ENCODE measurements around the gene STOM. TPM values are rescaled to one million over a fixed set of nuclear protein-coding genes. Genes with fewer than 3 reads are reported as not detected.

STOM gene
- total and polyA plus RNA-seq, 2 of the 8 experiments (the other 6 are each of a cell fraction or from before 2014, with no cell fraction given) = 25.2 to 60.4 TPM

GRCh38 chr9:121354141-121354540, 15.9 kb downstream of the STOM start:
- Histone ChIP-seq H3K4me1 (replicated peaks in 1 of 4; ENCODE audit: control insufficient read depth in 3 of 4, insufficient read depth in 4 of 4, low read length in 3 of 4) (peaks cover 0 to 5% (median 0%) of the 10 kb centered on the region in 4 experiments; a peak in 1 of 7 replicates), H2BK12ac (ENCODE audit: low read depth, low read length) (no peak overlapping the region), H3K23me2 (ENCODE audit: low read depth, low read length) (no peaks in the 10 kb centered on the region; the same call in none of the 2 replicates), H3K79me1 (ENCODE audit: low read depth, low read length) (no peaks in the 10 kb centered on the region), H2AK5ac (ENCODE audit: low read depth, low read length) (no peak overlapping the region), H2BK15ac (ENCODE audit: low read length) (no peak overlapping the region), H3K23ac (ENCODE audit: insufficient read length) (no peak overlapping the region), H3K27ac (ENCODE audit: low read depth, low read length) (no peak overlapping the region), H3K27me3 (replicated peaks in 1 of 4; ENCODE audit: control insufficient read depth in 3 of 4, extremely low read depth in 1 of 4, insufficient read depth in 3 of 4, low read length in 3 of 4) (no peaks in the 10 kb centered on the region), H3K79me2 (ENCODE audit: control insufficient read depth in 1 of 2, insufficient read depth in 2 of 2, low read length in 2 of 2) (no peaks in the 10 kb centered on the region), H3K4me3 (ENCODE audit: extremely low read depth in 1 of 4, insufficient read depth in 2 of 4, low read depth in 3 of 4, low read length in 4 of 4) (no peak overlapping the region), H3K9ac (replicated peaks in 1 of 4; ENCODE audit: extremely low read depth in 1 of 4, low read depth in 3 of 4, low read length in 3 of 4) (no peak overlapping the region), H4K91ac (replicated peaks; ENCODE audit: insufficient read length, low read length) (no peak overlapping the region), H4K8ac (ENCODE audit: extremely low read depth, insufficient read depth, low read length) (no peak overlapping the region), H3K14ac (ENCODE audit: insufficient read length) (no peak overlapping the region), H2BK5ac (ENCODE audit: low read depth, low read length) (no peak overlapping the region), H3K36me3 (ENCODE audit: control insufficient read depth in 2 of 4, insufficient read depth in 4 of 4, low read length in 3 of 4) (peaks cover 0 to 31% (median 0%) of the 10 kb centered on the region in 4 experiments; a peak in 3 of 8 replicates), H4K5ac (ENCODE audit: insufficient read length, low read depth, low read length) (no peak overlapping the region), H3K4me2 (ENCODE audit: insufficient read depth in 1 of 2, low read depth in 2 of 2, low read length in 2 of 2) (no peak overlapping the region), H2BK20ac (ENCODE audit: low read length) (no peak overlapping the region), H3K4ac (replicated peaks; ENCODE audit: insufficient read length, low read depth, low read length) (no peak overlapping the region), H3K56ac (replicated peaks; ENCODE audit: insufficient read length, low read depth, low read length) (no peak overlapping the region), H3K18ac (ENCODE audit: extremely low read depth, low read length) (no peak overlapping the region), H3K9me3 (ENCODE audit: insufficient read depth in 2 of 2, low read depth in 1 of 2, low read length in 1 of 2) (no peaks in the 10 kb centered on the region), H2AFZ (ENCODE audit: low read length) (no peak overlapping the region), H4K20me1 (replicated peaks in 1 of 2; ENCODE audit: control insufficient read depth in 1 of 2, insufficient read depth in 2 of 2, low read length in 2 of 2) (no peaks in the 10 kb centered on the region), H2BK120ac (replicated peaks; ENCODE audit: low read depth, low read length) (no peak overlapping the region)
- ChIA-PET POLR2A (ENCODE audit: partially characterized antibody) (interaction anchor here (1.0 kb wide), 1 partner anchor 31 kb away, joined by 3 read pairs; no protein-coding TSS in a partner anchor), CTCF (ENCODE audit: partially characterized antibody) (interaction anchor here (0.7 to 2.5 kb wide), 7 partner anchors 17 to 624 kb away, joined by 3 to 8 read pairs (median 4); no protein-coding TSS in a partner anchor)
- WGBS, 2 experiments (ENCODE audit: extremely low coverage in 1 of 2, insufficient coverage in 1 of 2, insufficient read length in 1 of 2, insufficient replicate concordance in 2 of 2, low coverage in 1 of 2, low lambda C conversion rate in 2 of 2, missing lambda C conversion rate in 1 of 2) = 90% methylated on average over 5 of the region's 5 CpGs; no CpG with 5 or more reads in 1 of the 2 experiments
- FAIRE-seq (no peak), DNase-seq (ENCODE audit: low read depth in 1 of 2, low spot score in 2 of 2) (no peak)
- TF ChIP-seq, protein P1, sequence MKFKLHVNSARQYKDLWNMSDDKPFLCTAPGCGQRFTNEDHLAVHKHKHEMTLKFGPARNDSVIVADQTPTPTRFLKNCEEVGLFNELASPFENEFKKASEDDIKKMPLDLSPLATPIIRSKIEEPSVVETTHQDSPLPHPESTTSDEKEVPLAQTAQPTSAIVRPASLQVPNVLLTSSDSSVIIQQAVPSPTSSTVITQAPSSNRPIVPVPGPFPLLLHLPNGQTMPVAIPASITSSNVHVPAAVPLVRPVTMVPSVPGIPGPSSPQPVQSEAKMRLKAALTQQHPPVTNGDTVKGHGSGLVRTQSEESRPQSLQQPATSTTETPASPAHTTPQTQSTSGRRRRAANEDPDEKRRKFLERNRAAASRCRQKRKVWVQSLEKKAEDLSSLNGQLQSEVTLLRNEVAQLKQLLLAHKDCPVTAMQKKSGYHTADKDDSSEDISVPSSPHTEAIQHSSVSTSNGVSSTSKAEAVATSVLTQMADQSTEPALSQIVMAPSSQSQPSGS (IDR thresholded peaks at IDR 0.05; ENCODE audit: low read length) = no peak
- no peak for TF ChIP-seq POLR2A (IDR thresholded peaks at IDR 0.05; ENCODE audit: control extremely low read depth in 1 of 2, low read depth in 2 of 2, low read length in 2 of 2)
- no peak for TF ChIP-seq GABPA (IDR thresholded peaks at IDR 0.05; ENCODE audit: borderline replicate concordance, insufficient read depth, low read length)
- TF ChIP-seq FOSL1 (IDR thresholded peaks at IDR 0.05; ENCODE audit: insufficient read depth, low read depth, low read length) = no peak
- TF ChIP-seq TCF12 (IDR thresholded peaks at IDR 0.05; ENCODE audit: low read depth, low read length) = no peak
- no peak for TF ChIP-seq JUN (IDR thresholded peaks at IDR 0.05; ENCODE audit: low read depth, low read length)
- TF ChIP-seq CTCF (IDR thresholded peaks at IDR 0.05; ENCODE audit: control extremely low read depth in 1 of 3, insufficient read depth in 1 of 3, low read depth in 1 of 3, low read length in 3 of 3) = no peak
- no peak for TF ChIP-seq ASH2L (IDR thresholded peaks at IDR 0.05; ENCODE audit: low read length)
- no peak for TF ChIP-seq POU5F1 (IDR thresholded peaks at IDR 0.05; ENCODE audit: low read depth, low read length)
- no peak for TF ChIP-seq CREB1 (IDR thresholded peaks at IDR 0.05)
- TF ChIP-seq HDAC6 (IDR thresholded peaks at IDR 0.05; ENCODE audit: low read depth, low read length) = no peak
